Transverse colon (tissue), 4 donors: ENCODE data around the gene OSBPL2.

ENCODE experiments used
- CTCF ChIP-seq, 5 experiments: fragments of 200-600 bp in 3 of 5; fragments of 450-650 bp in 2 of 5; sonication (generic) in 3 of 5; IDR thresholded peaks; 1 replicate in 2 of 5; 2 replicates in 3 of 5; pipeline ENCODE4 v1.5.1; 2016 to 2017; ENCODE audit warnings: antibody characterized with exemption in 5 of 5, inconsistent platforms in 3 of 5, mild to moderate bottlenecking in 2 of 5, moderate library complexity in 1 of 5
- EP300 ChIP-seq: sonication (generic); formaldehyde crosslinking; IDR thresholded peaks from one replicate; pipeline ENCODE4 v1.6.1; 2017; ENCODE audit warnings: antibody characterized with exemption, low read depth
- POLR2A ChIP-seq: fragments of 450-650 bp; IDR thresholded peaks from one replicate; pipeline ENCODE4 v1.6.1; 2016; ENCODE audit warnings: antibody characterized with exemption, mild to moderate bottlenecking, moderate library complexity
- POLR2AphosphoS5 ChIP-seq, 3 donors: sonication (generic); formaldehyde crosslinking; IDR thresholded peaks; one replicate each; pipeline ENCODE4 v1.6.1; 2016; ENCODE audit warnings: antibody characterized with exemption in 3 of 3

GRCh38 chr20:62293946-62294345 lies 55.6 kb downstream of the OSBPL2 start:
- TF ChIP-seq CTCF (IDR thresholded peaks at IDR 0.05) (no peak), POLR2AphosphoS5 (IDR thresholded peaks at IDR 0.05) (no peak), POLR2A (no peak), EP300 (no peak)
